Hepatocyte (in vitro differentiated cells): ENCODE data around the gene RHEX. TPM values are rescaled to one million over a fixed set of nuclear protein-coding genes. Genes with fewer than 3 reads are reported as not detected.

Experiments used
- DNase-seq: peaks from one replicate; pipeline ENCODE4 v3.0.0-alpha.2; 2016; ENCODE audit warnings: low spot score
- H2AFZ ChIP-seq: fragments of 200-600 bp; sonication (generic); 2 replicates; pipeline ENCODE4 v1.6.0; 2016; ENCODE audit warnings: antibody characterized with exemption, mild to moderate bottlenecking
- H3K27ac ChIP-seq: fragments of 200-600 bp; sonication (generic); 2 replicates; pipeline ENCODE4 v1.5.1; 2016; ENCODE audit warnings: mild to moderate bottlenecking
- H3K27me3 ChIP-seq: fragments of 200-600 bp; sonication (generic); 2 replicates; pipeline ENCODE4 v1.6.1; 2016
- H3K36me3 ChIP-seq: fragments of 200-600 bp; sonication (generic); replicated peaks from 2 replicates; pipeline ENCODE4 v1.5.1; 2016; ENCODE audit warnings: low read depth; ENCODE audit not compliant: insufficient read depth
- H3K4me1 ChIP-seq: fragments of 200-600 bp; sonication (generic); 2 replicates; pipeline ENCODE4 v1.5.1; 2016; ENCODE audit warnings: mild to moderate bottlenecking, moderate library complexity; ENCODE audit not compliant: insufficient read depth
- H3K4me2 ChIP-seq: fragments of 200-600 bp; sonication (generic); 2 replicates; pipeline ENCODE4 v1.6.0; 2016
- H3K4me3 ChIP-seq: fragments of 200-600 bp; sonication (generic); 2 replicates; pipeline ENCODE4 v1.5.1; 2016; ENCODE audit warnings: mild to moderate bottlenecking
- H3K79me2 ChIP-seq: fragments of 200-600 bp; sonication (generic); 2 replicates; pipeline ENCODE4 v1.6.0; 2017; ENCODE audit warnings: mild to moderate bottlenecking
- H3K9me2 ChIP-seq: fragments of 200-600 bp; sonication (generic); replicated peaks from 2 replicates; pipeline ENCODE4 v1.6.0; 2017; ENCODE audit warnings: mild to moderate bottlenecking; ENCODE audit not compliant: insufficient read depth
- H3K9me3 ChIP-seq: fragments of 200-600 bp; sonication (generic); 2 replicates; pipeline ENCODE4 v1.5.1; 2016; ENCODE audit warnings: low read depth, mild to moderate bottlenecking
- H4K20me1 ChIP-seq: fragments of 200-600 bp; sonication (generic); 2 replicates; pipeline ENCODE4 v1.6.0; 2016; ENCODE audit warnings: mild to moderate bottlenecking; ENCODE audit not compliant: insufficient read depth, poor library complexity, severe bottlenecking
- EZH2 ChIP-seq: fragments of 200-600 bp; sonication (generic); IDR thresholded peaks from 2 replicates; pipeline ENCODE4 v1.6.1; 2016; ENCODE audit warnings: antibody characterized with exemption, mild to moderate bottlenecking, borderline replicate concordance
- EZH2phosphoT487 ChIP-seq: fragments of 200-600 bp; sonication (generic); IDR thresholded peaks from one replicate; pipeline ENCODE4 v1.6.1; 2018; ENCODE audit warnings: antibody characterized with exemption, mild to moderate bottlenecking, low read depth, moderate library complexity; ENCODE audit not compliant: unreplicated experiment, severe bottlenecking
- WGBS: methylation state at CpG from one replicate; pipeline ENCODE4 v1.1.6; 2016; ENCODE audit warnings: low lambda C conversion rate; ENCODE audit errors: missing lambda C conversion rate; 5-methylcytosine and 5-hydroxymethylcytosine counted together
- polyA plus RNA-seq: library from polyadenylated mRNA; unstranded; fragments of >200 nt; fragmentation: Nextera tagmentation; extraction: Ambion mirVana; gene quantifications from 2 replicates; pipeline ENCODE4 v1.2.1, GENCODE V29; 2016
- total RNA-seq: library from RNA; depleted of rRNA; stranded (reverse); fragments of >200 nt; gene quantifications from 2 replicates; pipeline ENCODE4 v1.2.3, GENCODE V29; 2014
- TF ChIP-seq, protein P1 (sequence below): fragments of 200-600 bp; sonication (generic); IDR thresholded peaks from 2 replicates; pipeline ENCODE4 v1.5.1; 2016; ENCODE audit warnings: antibody characterized with exemption, mild to moderate bottlenecking; ENCODE audit not compliant: poor library complexity

RHEX gene
- total and polyA plus RNA-seq, 2 experiments from 2014 or later = 0.51 TPM; not detected in 1

DNA sequence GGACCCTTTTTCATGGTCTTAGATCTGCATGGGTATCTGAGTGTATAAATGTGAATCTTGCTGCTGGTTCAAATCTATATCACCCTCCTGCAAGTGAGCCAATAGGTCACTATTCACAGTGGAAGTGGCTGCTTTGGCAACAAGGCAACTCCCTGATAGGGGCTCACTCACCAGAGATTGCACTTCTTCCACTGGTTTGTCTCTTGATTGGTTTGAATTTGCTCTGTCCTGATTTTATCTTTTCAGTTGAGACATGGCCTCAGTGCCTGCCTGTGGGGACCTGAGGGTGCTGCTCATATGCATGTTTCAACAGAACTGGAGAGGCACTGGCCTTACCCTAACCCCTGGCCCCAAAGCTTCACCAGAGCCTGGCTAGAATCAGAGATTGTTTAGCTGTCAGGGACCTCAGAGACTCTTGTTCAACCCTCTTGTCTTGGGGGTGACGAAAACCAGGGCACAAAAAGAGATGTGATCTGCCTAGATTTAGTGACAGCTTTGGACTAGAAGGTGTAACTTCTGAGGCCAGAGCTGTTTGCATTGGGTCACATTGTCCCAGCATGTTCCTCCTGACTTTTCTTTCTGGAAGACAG is 47.3 kb downstream of the RHEX start:
- WGBS = 65% methylated on average over 1 of the region's 1 CpG

DNA sequence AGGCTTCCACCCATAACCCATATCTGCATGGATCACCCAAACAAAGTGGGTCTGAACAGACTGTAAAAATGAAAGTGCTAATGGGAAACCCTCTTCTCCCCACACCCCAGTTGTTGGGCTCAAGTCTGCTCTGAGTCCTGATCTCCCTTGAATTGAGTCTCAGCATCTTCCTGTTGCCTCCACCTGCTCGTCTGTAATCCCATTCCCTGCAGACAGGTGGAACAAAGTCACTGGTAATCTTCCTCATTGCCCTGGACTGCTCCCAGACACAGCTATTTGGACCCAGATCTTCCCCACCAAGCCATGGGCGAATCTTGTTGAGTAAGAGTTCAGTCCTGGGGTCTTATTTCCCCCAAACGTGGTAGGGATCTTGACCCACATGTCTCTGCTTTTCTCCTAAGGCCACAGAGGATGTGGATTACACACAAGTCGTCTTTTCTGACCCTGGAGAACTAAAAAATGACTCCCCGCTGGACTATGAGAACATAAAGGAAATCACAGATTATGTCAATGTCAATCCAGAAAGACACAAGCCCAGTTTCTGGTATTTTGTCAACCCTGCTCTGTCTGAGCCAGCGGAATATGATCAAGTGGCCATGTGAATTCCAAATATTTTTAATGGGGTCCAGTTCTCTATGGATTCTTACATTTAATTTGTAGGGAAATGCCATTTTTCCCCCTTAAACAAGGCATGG is 48.5 kb downstream of the RHEX start:
- H3K27me3 ChIP-seq = no peaks in the 10 kb centered on the region

More for the DNA sequence above, 47.3 kb downstream of the RHEX start:
- TF ChIP-seq, protein P1, sequence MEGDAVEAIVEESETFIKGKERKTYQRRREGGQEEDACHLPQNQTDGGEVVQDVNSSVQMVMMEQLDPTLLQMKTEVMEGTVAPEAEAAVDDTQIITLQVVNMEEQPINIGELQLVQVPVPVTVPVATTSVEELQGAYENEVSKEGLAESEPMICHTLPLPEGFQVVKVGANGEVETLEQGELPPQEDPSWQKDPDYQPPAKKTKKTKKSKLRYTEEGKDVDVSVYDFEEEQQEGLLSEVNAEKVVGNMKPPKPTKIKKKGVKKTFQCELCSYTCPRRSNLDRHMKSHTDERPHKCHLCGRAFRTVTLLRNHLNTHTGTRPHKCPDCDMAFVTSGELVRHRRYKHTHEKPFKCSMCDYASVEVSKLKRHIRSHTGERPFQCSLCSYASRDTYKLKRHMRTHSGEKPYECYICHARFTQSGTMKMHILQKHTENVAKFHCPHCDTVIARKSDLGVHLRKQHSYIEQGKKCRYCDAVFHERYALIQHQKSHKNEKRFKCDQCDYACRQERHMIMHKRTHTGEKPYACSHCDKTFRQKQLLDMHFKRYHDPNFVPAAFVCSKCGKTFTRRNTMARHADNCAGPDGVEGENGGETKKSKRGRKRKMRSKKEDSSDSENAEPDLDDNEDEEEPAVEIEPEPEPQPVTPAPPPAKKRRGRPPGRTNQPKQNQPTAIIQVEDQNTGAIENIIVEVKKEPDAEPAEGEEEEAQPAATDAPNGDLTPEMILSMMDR = no peak
- TF ChIP-seq EZH2phosphoT487 (no peak), EZH2 (no peak)
- H3K27ac ChIP-seq = no peak overlapping the region
- no peak overlapping the region for H3K4me2 ChIP-seq
- no peaks in the 10 kb centered on the region for H4K20me1 ChIP-seq
- no peak overlapping the region for H2AFZ ChIP-seq
- no peak overlapping the region for H3K4me3 ChIP-seq
- no peak for DNase-seq
- H3K27me3 ChIP-seq = no peaks in the 10 kb centered on the region
- no peaks in the 10 kb centered on the region for H3K79me2 ChIP-seq
- H3K9me3 ChIP-seq = no peaks in the 10 kb centered on the region
- peaks cover 5% of the 10 kb centered on the region for H3K4me1 ChIP-seq
- no peaks in the 10 kb centered on the region for H3K9me2 ChIP-seq
- no peaks in the 10 kb centered on the region for H3K36me3 ChIP-seq

DNA sequence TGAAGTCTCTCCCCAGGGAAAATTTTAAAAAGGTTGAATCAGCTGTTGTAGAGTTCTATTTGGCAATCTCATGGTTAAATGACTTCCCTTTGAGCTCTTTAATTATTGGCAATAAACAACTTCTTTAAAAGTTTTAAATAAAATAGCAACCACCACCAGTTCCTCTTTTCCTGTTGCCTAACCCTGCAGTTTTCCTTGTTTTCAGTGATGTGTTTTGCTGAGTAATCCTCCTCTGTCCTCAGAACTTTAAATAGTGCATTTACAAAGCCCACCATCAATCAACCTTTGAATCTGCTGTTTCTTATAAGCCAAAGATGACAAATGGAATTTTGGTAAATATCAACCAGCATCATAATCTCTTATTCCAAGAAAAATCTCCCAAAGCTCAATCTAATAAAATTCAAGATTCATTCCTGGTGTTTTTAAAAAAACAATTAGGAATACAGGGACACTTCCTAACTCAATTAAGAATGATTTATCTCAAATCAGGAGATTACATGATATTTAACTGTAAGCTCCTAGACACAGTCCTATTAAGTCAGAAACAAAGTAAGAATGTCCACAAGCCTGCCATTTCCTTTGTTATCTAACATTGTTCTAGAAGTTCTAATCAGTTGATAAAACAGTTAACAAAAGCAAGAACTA is 49.4 kb downstream of the RHEX start:
- H3K9me3 ChIP-seq = no peaks in the 10 kb centered on the region
- H3K36me3 ChIP-seq = no peaks in the 10 kb centered on the region
- H3K4me1 ChIP-seq = peaks cover 5% of the 10 kb centered on the region
- H4K20me1 ChIP-seq = no peaks in the 10 kb centered on the region
- H2AFZ ChIP-seq = no peak overlapping the region
- no peak overlapping the region for H3K4me2 ChIP-seq
- no peak for DNase-seq
- no peak overlapping the region for H3K4me3 ChIP-seq
- TF ChIP-seq, protein P1 = no peak
- no peak for TF ChIP-seq EZH2phosphoT487
- no peak for TF ChIP-seq EZH2
- H3K27ac ChIP-seq = no peak overlapping the region
- H3K27me3 ChIP-seq = no peaks in the 10 kb centered on the region
- H3K9me2 ChIP-seq = no peaks in the 10 kb centered on the region
- H3K79me2 ChIP-seq = no peaks in the 10 kb centered on the region

More for the DNA sequence above, 48.5 kb downstream of the RHEX start:
- H3K4me2 ChIP-seq = no peak overlapping the region
- WGBS = 91% methylated on average over 6 of the region's 6 CpGs
- H3K27ac ChIP-seq = no peak overlapping the region
- no peaks in the 10 kb centered on the region for H4K20me1 ChIP-seq
- H2AFZ ChIP-seq = no peak overlapping the region
- no peaks in the 10 kb centered on the region for H3K36me3 ChIP-seq
- no peaks in the 10 kb centered on the region for H3K9me3 ChIP-seq
- H3K4me1 ChIP-seq = peaks cover 5% of the 10 kb centered on the region
- H3K4me3 ChIP-seq = no peak overlapping the region
- no peaks in the 10 kb centered on the region for H3K9me2 ChIP-seq
- DNase-seq = no peak
- TF ChIP-seq, protein P1 = no peak
- TF ChIP-seq EZH2phosphoT487 (no peak), EZH2 (no peak)
- no peaks in the 10 kb centered on the region for H3K79me2 ChIP-seq
